ENCODE data around the gene ADAMTS19.

DNA sequence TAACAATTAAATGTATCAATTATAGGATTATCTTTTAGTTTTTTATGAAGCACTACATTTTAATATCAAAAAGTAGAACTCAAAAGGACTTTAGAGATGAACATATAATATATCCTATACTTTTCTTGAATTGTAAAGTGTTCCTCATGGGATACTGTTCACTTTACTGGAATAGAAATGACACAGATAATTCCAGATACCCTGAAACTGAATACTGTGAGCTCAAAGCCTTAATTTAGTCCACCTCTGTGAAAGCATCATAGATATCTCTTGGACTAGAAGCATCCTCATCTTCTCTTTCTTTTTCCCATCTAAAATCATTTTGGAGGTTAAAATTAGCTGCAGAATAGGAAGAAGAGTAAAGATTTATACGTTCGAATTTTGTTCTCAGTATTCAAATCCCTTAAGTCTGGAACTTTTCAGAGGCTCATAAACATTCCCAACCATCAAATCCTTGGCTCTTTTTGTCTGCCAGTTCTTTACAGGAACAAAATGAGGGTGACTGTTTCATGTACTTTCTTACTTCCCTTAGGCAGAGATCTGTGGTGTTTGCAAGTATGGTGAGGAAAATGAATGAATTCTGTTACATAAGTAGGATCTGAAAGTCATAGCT, 49.4 kb downstream of the ADAMTS19 start:
- TF ChIP-seq, protein P1, sequence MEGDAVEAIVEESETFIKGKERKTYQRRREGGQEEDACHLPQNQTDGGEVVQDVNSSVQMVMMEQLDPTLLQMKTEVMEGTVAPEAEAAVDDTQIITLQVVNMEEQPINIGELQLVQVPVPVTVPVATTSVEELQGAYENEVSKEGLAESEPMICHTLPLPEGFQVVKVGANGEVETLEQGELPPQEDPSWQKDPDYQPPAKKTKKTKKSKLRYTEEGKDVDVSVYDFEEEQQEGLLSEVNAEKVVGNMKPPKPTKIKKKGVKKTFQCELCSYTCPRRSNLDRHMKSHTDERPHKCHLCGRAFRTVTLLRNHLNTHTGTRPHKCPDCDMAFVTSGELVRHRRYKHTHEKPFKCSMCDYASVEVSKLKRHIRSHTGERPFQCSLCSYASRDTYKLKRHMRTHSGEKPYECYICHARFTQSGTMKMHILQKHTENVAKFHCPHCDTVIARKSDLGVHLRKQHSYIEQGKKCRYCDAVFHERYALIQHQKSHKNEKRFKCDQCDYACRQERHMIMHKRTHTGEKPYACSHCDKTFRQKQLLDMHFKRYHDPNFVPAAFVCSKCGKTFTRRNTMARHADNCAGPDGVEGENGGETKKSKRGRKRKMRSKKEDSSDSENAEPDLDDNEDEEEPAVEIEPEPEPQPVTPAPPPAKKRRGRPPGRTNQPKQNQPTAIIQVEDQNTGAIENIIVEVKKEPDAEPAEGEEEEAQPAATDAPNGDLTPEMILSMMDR (conservative IDR thresholded peaks at IDR 0.05 in 1 of 2, IDR thresholded peaks at IDR 0.05 in 1 of 2; ENCODE audit: extremely low read depth in 1 of 2, insufficient read depth in 1 of 2, low read depth in 1 of 2, low read length in 2 of 2): no peak
- no peak for TF ChIP-seq EZH2 (IDR thresholded peaks at IDR 0.05; ENCODE audit: borderline replicate concordance, low read length)

Measured in mammary epithelial cell (primary cell).